ENCODE data around the gene NCKAP5. TPM values are rescaled to one million over a fixed set of nuclear protein-coding genes. Genes with fewer than 3 reads are reported as not detected.

NCKAP5 gene
- total RNA-seq, 5 donors from 2014 or later (not counting 1 experiment from before 2014, with no cell fraction given) = 0.06 TPM; not detected in 4

- no peaks in the 10 kb centered on the region for H3K4me1 Mint-ChIP-seq
- H3K9me3 Mint-ChIP-seq = no peaks in the 10 kb centered on the region
- 60% methylated on average over 1 of the region's 6 CpGs for WGBS (ENCODE audit: insufficient coverage)
- no peak overlapping the region for H3K4me3 Mint-ChIP-seq
- ATAC-seq (replicated peaks in 1 of 4) (no peak), DNase-seq (no peak)
- CTCF ChIA-PET = no interaction called here
- H3K27me3 Mint-ChIP-seq = no peaks in the 10 kb centered on the region
- Histone ChIP-seq H3K36me3 (ENCODE audit: control insufficient read depth in 2 of 2, extremely low read depth in 1 of 2, insufficient read depth in 1 of 2, low read length in 1 of 2) (no peaks in the 10 kb centered on the region), H3K4me1 (ENCODE audit: control insufficient read depth in 1 of 2, extremely low read depth in 1 of 2, insufficient read depth in 2 of 2, low read length in 2 of 2) (no peaks in the 10 kb centered on the region), H3K4me3 (ENCODE audit: control insufficient read depth in 1 of 2, extremely low read depth in 1 of 2, low read length in 1 of 2) (no peak overlapping the region), H3K9me3 (no peaks in the 10 kb centered on the region), H3K27ac (ENCODE audit: low read length) (no peak overlapping the region), H3K27me3 (replicated peaks in 1 of 2; ENCODE audit: control insufficient read depth in 2 of 2, extremely low read depth in 1 of 2, insufficient read depth in 2 of 2, low read length in 1 of 2) (no peaks in the 10 kb centered on the region)
- no peak overlapping the region for H3K27ac Mint-ChIP-seq
- POLR2A ChIA-PET = no interaction called here
- no peaks in the 10 kb centered on the region for H3K36me3 Mint-ChIP-seq
These were observed 235.1 kb downstream of the NCKAP5 start for GRCh38 chr2:133333181-133333580.

GRCh38 chr2:133331436-133331835 lies 236.8 kb downstream of the NCKAP5 start:
- Mint-ChIP-seq H3K4me3 (no peak overlapping the region), H3K27ac (no peak overlapping the region), H3K9me3 (no peaks in the 10 kb centered on the region), H3K27me3 (no peaks in the 10 kb centered on the region), H3K4me1 (no peaks in the 10 kb centered on the region), H3K36me3 (no peaks in the 10 kb centered on the region)
- no peaks in the 10 kb centered on the region for H3K27me3 ChIP-seq (replicated peaks in 1 of 2; ENCODE audit: control insufficient read depth in 2 of 2, extremely low read depth in 1 of 2, insufficient read depth in 2 of 2, low read length in 1 of 2)
- no peak overlapping the region for H3K27ac ChIP-seq (ENCODE audit: low read length)
- ATAC-seq (replicated peaks in 1 of 4) (no peak), DNase-seq (no peak)
- H3K36me3 ChIP-seq (ENCODE audit: control insufficient read depth in 2 of 2, extremely low read depth in 1 of 2, insufficient read depth in 1 of 2, low read length in 1 of 2) = no peaks in the 10 kb centered on the region
- H3K4me1 ChIP-seq (ENCODE audit: control insufficient read depth in 1 of 2, extremely low read depth in 1 of 2, insufficient read depth in 2 of 2, low read length in 2 of 2) = no peaks in the 10 kb centered on the region
- CTCF ChIA-PET = no interaction called here
- no peaks in the 10 kb centered on the region for H3K9me3 ChIP-seq
- POLR2A ChIA-PET = no interaction called here
- 67% methylated on average over 1 of the region's 6 CpGs for WGBS (ENCODE audit: insufficient coverage)
- H3K4me3 ChIP-seq (ENCODE audit: control insufficient read depth in 1 of 2, extremely low read depth in 1 of 2, low read length in 1 of 2) = no peak overlapping the region

- ChIA-PET CTCF (no interaction called here), POLR2A (no interaction called here)
- Histone ChIP-seq H3K4me1 (ENCODE audit: control insufficient read depth in 1 of 2, extremely low read depth in 1 of 2, insufficient read depth in 2 of 2, low read length in 2 of 2) (no peaks in the 10 kb centered on the region), H3K36me3 (ENCODE audit: control insufficient read depth in 2 of 2, extremely low read depth in 1 of 2, insufficient read depth in 1 of 2, low read length in 1 of 2) (no peaks in the 10 kb centered on the region), H3K4me3 (ENCODE audit: control insufficient read depth in 1 of 2, extremely low read depth in 1 of 2, low read length in 1 of 2) (no peak overlapping the region), H3K9me3 (no peaks in the 10 kb centered on the region), H3K27me3 (replicated peaks in 1 of 2; ENCODE audit: control insufficient read depth in 2 of 2, extremely low read depth in 1 of 2, insufficient read depth in 2 of 2, low read length in 1 of 2) (no peaks in the 10 kb centered on the region), H3K27ac (ENCODE audit: low read length) (no peak overlapping the region)
- Mint-ChIP-seq H3K36me3 (no peaks in the 10 kb centered on the region), H3K4me1 (no peaks in the 10 kb centered on the region), H3K27ac (no peak overlapping the region), H3K9me3 (no peaks in the 10 kb centered on the region), H3K4me3 (no peak overlapping the region), H3K27me3 (no peaks in the 10 kb centered on the region)
- WGBS (ENCODE audit: insufficient coverage) = 69% methylated on average over 7 of the region's 7 CpGs
- ATAC-seq (replicated peaks in 1 of 4) (no peak), DNase-seq (no peak)
These were observed 241.4 kb downstream of the NCKAP5 start for GRCh38 chr2:133326652-133327397.

- Mint-ChIP-seq H3K4me1 (no peaks in the 10 kb centered on the region), H3K4me3 (no peak overlapping the region), H3K27me3 (no peaks in the 10 kb centered on the region), H3K9me3 (no peaks in the 10 kb centered on the region), H3K36me3 (no peaks in the 10 kb centered on the region), H3K27ac (no peak overlapping the region)
- WGBS (ENCODE audit: insufficient coverage) = 83% methylated on average over 1 of the region's 4 CpGs
- no peaks in the 10 kb centered on the region for H3K27me3 ChIP-seq (replicated peaks in 1 of 2; ENCODE audit: control insufficient read depth in 2 of 2, extremely low read depth in 1 of 2, insufficient read depth in 2 of 2, low read length in 1 of 2)
- H3K4me1 ChIP-seq (ENCODE audit: control insufficient read depth in 1 of 2, extremely low read depth in 1 of 2, insufficient read depth in 2 of 2, low read length in 2 of 2) = no peaks in the 10 kb centered on the region
- CTCF ChIA-PET = no interaction called here
- no peaks in the 10 kb centered on the region for H3K36me3 ChIP-seq (ENCODE audit: control insufficient read depth in 2 of 2, extremely low read depth in 1 of 2, insufficient read depth in 1 of 2, low read length in 1 of 2)
- POLR2A ChIA-PET = no interaction called here
- H3K9me3 ChIP-seq = no peaks in the 10 kb centered on the region
- no peak overlapping the region for H3K27ac ChIP-seq (ENCODE audit: low read length)
- no peak overlapping the region for H3K4me3 ChIP-seq (ENCODE audit: control insufficient read depth in 1 of 2, extremely low read depth in 1 of 2, low read length in 1 of 2)
- DNase-seq (no peak), ATAC-seq (replicated peaks in 1 of 4) (no peak)
These were observed 244.1 kb downstream of the NCKAP5 start for GRCh38 chr2:133324150-133324561.

GRCh38 chr2:133322909-133323308 lies 245.4 kb downstream of the NCKAP5 start:
- DNase-seq (no peak), ATAC-seq (replicated peaks in 1 of 4) (no peak)
- POLR2A ChIA-PET = no interaction called here
- no peaks in the 10 kb centered on the region for H3K9me3 ChIP-seq
- no peaks in the 10 kb centered on the region for H3K9me3 Mint-ChIP-seq
- CTCF ChIA-PET = no interaction called here
- H3K27ac Mint-ChIP-seq = no peak overlapping the region
- H3K27ac ChIP-seq (ENCODE audit: low read length) = no peak overlapping the region
- WGBS (ENCODE audit: insufficient coverage) = no CpG with 5 or more reads among the region's 1 CpG
- H3K36me3 ChIP-seq (ENCODE audit: control insufficient read depth in 2 of 2, extremely low read depth in 1 of 2, insufficient read depth in 1 of 2, low read length in 1 of 2) = no peaks in the 10 kb centered on the region
- H3K4me1 ChIP-seq (ENCODE audit: control insufficient read depth in 1 of 2, extremely low read depth in 1 of 2, insufficient read depth in 2 of 2, low read length in 2 of 2) = no peaks in the 10 kb centered on the region
- H3K4me1 Mint-ChIP-seq = no peaks in the 10 kb centered on the region
- H3K4me3 Mint-ChIP-seq = no peak overlapping the region
- no peak overlapping the region for H3K4me3 ChIP-seq (ENCODE audit: control insufficient read depth in 1 of 2, extremely low read depth in 1 of 2, low read length in 1 of 2)
- H3K27me3 ChIP-seq (replicated peaks in 1 of 2; ENCODE audit: control insufficient read depth in 2 of 2, extremely low read depth in 1 of 2, insufficient read depth in 2 of 2, low read length in 1 of 2) = no peaks in the 10 kb centered on the region
- no peaks in the 10 kb centered on the region for H3K27me3 Mint-ChIP-seq
- no peaks in the 10 kb centered on the region for H3K36me3 Mint-ChIP-seq

GRCh38 chr2:133317178-133317577 lies 251.1 kb downstream of the NCKAP5 start:
- no peaks in the 10 kb centered on the region for H3K27me3 ChIP-seq (replicated peaks in 1 of 2; ENCODE audit: control insufficient read depth in 2 of 2, extremely low read depth in 1 of 2, insufficient read depth in 2 of 2, low read length in 1 of 2)
- ATAC-seq (replicated peaks in 1 of 4) = no peak

GRCh38 chr2:133316557-133316956 lies 251.7 kb downstream of the NCKAP5 start:
- Mint-ChIP-seq H3K27ac (no peak overlapping the region), H3K4me3 (no peak overlapping the region), H3K27me3 (no peaks in the 10 kb centered on the region), H3K9me3 (peaks cover 5 to 7% (median 5%) of the 10 kb centered on the region in 3 donors), H3K36me3 (no peaks in the 10 kb centered on the region), H3K4me1 (no peaks in the 10 kb centered on the region)
- DNase-seq (no peak), ATAC-seq (replicated peaks in 1 of 4) (no peak)
- H3K9me3 ChIP-seq = no peaks in the 10 kb centered on the region
- no peak overlapping the region for H3K27ac ChIP-seq (ENCODE audit: low read length)
- POLR2A ChIA-PET = no interaction called here
- H3K27me3 ChIP-seq (replicated peaks in 1 of 2; ENCODE audit: control insufficient read depth in 2 of 2, extremely low read depth in 1 of 2, insufficient read depth in 2 of 2, low read length in 1 of 2) = no peaks in the 10 kb centered on the region
- WGBS (ENCODE audit: insufficient coverage) = no CpG with 5 or more reads among the region's 2 CpGs
- no peak overlapping the region for H3K4me3 ChIP-seq (ENCODE audit: control insufficient read depth in 1 of 2, extremely low read depth in 1 of 2, low read length in 1 of 2)
- H3K36me3 ChIP-seq (ENCODE audit: control insufficient read depth in 2 of 2, extremely low read depth in 1 of 2, insufficient read depth in 1 of 2, low read length in 1 of 2) = no peaks in the 10 kb centered on the region
- H3K4me1 ChIP-seq (ENCODE audit: control insufficient read depth in 1 of 2, extremely low read depth in 1 of 2, insufficient read depth in 2 of 2, low read length in 2 of 2) = no peaks in the 10 kb centered on the region
- CTCF ChIA-PET = no interaction called here

More at GRCh38 chr2:133317178-133317577, 251.1 kb downstream of the NCKAP5 start:
- ChIA-PET CTCF (no interaction called here), POLR2A (no interaction called here)
- Histone ChIP-seq H3K4me3 (ENCODE audit: control insufficient read depth in 1 of 2, extremely low read depth in 1 of 2, low read length in 1 of 2) (no peak overlapping the region), H3K4me1 (ENCODE audit: control insufficient read depth in 1 of 2, extremely low read depth in 1 of 2, insufficient read depth in 2 of 2, low read length in 2 of 2) (no peaks in the 10 kb centered on the region), H3K36me3 (ENCODE audit: control insufficient read depth in 2 of 2, extremely low read depth in 1 of 2, insufficient read depth in 1 of 2, low read length in 1 of 2) (no peaks in the 10 kb centered on the region), H3K27ac (ENCODE audit: low read length) (no peak overlapping the region), H3K9me3 (no peaks in the 10 kb centered on the region)
- 79% methylated on average over 2 of the region's 3 CpGs for WGBS (ENCODE audit: insufficient coverage)
- no peaks in the 10 kb centered on the region for H3K4me1 Mint-ChIP-seq
- no peak overlapping the region for H3K27ac Mint-ChIP-seq
- no peaks in the 10 kb centered on the region for H3K27me3 Mint-ChIP-seq
- H3K9me3 Mint-ChIP-seq = peaks cover 5 to 7% (median 5%) of the 10 kb centered on the region in 3 donors
- H3K4me3 Mint-ChIP-seq = no peak overlapping the region
- DNase-seq = no peak
- H3K36me3 Mint-ChIP-seq = no peaks in the 10 kb centered on the region

Measured in T-cell (primary cell).